H1 (cell line): Measurements from ENCODE around the gene MAGI2. TPM values are rescaled to one million over a fixed set of nuclear protein-coding genes. Genes with fewer than 3 reads are reported as not detected.

Source experiments
- ASH2L ChIP-seq: fragments of 200-600, 300-600 bp; sonication (generic); IDR thresholded peaks from one replicate; pipeline ENCODE4 v1.7.1; 2017; ENCODE audit warnings: low read length
- GTF2F1 ChIP-seq: IDR thresholded peaks from 2 replicates; pipeline ENCODE4 v1.6.1; 2012; ENCODE audit warnings: low read depth, low read length, improper control_type of control experiment, borderline replicate concordance
- RNF2 ChIP-seq: fragments of 200-900, 300-1000 bp; sonication (generic); IDR thresholded peaks from 2 replicates; pipeline ENCODE4 v1.7.1; 2016; ENCODE audit warnings: borderline replicate concordance, low read depth, mild to moderate bottlenecking, antibody characterized with exemption, low read length; ENCODE audit not compliant: poor library complexity, severe bottlenecking; ENCODE audit errors: missing control alignments
- polyA plus RNA-seq, 7 experiments: library from polyadenylated mRNA; depleted of rRNA in 3 of 7; stranded (reverse) in 5 of 7; unstranded in 2 of 7; fragments of >200 nt in 5 of 7; fragments of 200-250 nt in 2 of 7; gene quantifications; 1 replicate in 5 of 7; 2 replicates in 1 of 7; 4 replicates in 1 of 7; pipeline versions ENCODE4 v1.2.1 to v1.2.3, GENCODE V29; 2011 to 2013; ENCODE audit warnings: missing spikeins in 2 of 7, mixed read lengths in 2 of 7
- total RNA-seq: library from RNA; stranded (reverse); fragmentation: NEBNext Ultra II Directional; extraction: Animal tissue kit (Norgen Biotek cat#: 25700); gene quantifications from 2 replicates; pipeline ENCODE4 v1.2.1, GENCODE V29; 2021
- TF ChIP-seq, protein P1 (sequence below): fragments of 300-600 bp; sonication (generic); IDR thresholded peaks from 2 replicates; pipeline ENCODE4 v1.7.1; 2012; ENCODE audit warnings: low read length, moderate library complexity, mild to moderate bottlenecking, inconsistent platforms; ENCODE audit not compliant: insufficient replicate concordance

Gene MAGI2
- total and polyA plus RNA-seq, 2 of the 8 experiments (the other 6 are each of a cell fraction or from before 2014, with no cell fraction given) = 6.0 to 27.3 TPM

DNA sequence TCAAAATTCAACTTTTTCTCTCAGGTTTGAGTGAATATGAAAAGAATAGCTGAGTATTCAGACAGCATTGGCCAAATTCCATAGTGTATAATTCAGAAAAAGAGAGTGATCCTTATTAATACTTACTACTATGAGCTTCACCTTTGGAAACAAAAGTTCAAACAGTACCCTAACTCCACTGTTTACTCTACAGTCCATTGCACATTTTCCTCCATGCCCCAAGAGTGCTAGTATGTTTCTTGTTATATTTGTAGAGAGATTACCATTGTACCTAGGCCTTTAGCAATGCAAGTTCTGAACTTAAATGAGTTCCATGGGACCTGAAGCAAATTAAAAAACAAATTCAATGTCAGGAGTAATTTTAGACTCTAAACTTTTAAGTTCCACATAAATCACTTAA is 48.1 kb downstream of the MAGI2 start (continued):
- TF ChIP-seq, protein P1, sequence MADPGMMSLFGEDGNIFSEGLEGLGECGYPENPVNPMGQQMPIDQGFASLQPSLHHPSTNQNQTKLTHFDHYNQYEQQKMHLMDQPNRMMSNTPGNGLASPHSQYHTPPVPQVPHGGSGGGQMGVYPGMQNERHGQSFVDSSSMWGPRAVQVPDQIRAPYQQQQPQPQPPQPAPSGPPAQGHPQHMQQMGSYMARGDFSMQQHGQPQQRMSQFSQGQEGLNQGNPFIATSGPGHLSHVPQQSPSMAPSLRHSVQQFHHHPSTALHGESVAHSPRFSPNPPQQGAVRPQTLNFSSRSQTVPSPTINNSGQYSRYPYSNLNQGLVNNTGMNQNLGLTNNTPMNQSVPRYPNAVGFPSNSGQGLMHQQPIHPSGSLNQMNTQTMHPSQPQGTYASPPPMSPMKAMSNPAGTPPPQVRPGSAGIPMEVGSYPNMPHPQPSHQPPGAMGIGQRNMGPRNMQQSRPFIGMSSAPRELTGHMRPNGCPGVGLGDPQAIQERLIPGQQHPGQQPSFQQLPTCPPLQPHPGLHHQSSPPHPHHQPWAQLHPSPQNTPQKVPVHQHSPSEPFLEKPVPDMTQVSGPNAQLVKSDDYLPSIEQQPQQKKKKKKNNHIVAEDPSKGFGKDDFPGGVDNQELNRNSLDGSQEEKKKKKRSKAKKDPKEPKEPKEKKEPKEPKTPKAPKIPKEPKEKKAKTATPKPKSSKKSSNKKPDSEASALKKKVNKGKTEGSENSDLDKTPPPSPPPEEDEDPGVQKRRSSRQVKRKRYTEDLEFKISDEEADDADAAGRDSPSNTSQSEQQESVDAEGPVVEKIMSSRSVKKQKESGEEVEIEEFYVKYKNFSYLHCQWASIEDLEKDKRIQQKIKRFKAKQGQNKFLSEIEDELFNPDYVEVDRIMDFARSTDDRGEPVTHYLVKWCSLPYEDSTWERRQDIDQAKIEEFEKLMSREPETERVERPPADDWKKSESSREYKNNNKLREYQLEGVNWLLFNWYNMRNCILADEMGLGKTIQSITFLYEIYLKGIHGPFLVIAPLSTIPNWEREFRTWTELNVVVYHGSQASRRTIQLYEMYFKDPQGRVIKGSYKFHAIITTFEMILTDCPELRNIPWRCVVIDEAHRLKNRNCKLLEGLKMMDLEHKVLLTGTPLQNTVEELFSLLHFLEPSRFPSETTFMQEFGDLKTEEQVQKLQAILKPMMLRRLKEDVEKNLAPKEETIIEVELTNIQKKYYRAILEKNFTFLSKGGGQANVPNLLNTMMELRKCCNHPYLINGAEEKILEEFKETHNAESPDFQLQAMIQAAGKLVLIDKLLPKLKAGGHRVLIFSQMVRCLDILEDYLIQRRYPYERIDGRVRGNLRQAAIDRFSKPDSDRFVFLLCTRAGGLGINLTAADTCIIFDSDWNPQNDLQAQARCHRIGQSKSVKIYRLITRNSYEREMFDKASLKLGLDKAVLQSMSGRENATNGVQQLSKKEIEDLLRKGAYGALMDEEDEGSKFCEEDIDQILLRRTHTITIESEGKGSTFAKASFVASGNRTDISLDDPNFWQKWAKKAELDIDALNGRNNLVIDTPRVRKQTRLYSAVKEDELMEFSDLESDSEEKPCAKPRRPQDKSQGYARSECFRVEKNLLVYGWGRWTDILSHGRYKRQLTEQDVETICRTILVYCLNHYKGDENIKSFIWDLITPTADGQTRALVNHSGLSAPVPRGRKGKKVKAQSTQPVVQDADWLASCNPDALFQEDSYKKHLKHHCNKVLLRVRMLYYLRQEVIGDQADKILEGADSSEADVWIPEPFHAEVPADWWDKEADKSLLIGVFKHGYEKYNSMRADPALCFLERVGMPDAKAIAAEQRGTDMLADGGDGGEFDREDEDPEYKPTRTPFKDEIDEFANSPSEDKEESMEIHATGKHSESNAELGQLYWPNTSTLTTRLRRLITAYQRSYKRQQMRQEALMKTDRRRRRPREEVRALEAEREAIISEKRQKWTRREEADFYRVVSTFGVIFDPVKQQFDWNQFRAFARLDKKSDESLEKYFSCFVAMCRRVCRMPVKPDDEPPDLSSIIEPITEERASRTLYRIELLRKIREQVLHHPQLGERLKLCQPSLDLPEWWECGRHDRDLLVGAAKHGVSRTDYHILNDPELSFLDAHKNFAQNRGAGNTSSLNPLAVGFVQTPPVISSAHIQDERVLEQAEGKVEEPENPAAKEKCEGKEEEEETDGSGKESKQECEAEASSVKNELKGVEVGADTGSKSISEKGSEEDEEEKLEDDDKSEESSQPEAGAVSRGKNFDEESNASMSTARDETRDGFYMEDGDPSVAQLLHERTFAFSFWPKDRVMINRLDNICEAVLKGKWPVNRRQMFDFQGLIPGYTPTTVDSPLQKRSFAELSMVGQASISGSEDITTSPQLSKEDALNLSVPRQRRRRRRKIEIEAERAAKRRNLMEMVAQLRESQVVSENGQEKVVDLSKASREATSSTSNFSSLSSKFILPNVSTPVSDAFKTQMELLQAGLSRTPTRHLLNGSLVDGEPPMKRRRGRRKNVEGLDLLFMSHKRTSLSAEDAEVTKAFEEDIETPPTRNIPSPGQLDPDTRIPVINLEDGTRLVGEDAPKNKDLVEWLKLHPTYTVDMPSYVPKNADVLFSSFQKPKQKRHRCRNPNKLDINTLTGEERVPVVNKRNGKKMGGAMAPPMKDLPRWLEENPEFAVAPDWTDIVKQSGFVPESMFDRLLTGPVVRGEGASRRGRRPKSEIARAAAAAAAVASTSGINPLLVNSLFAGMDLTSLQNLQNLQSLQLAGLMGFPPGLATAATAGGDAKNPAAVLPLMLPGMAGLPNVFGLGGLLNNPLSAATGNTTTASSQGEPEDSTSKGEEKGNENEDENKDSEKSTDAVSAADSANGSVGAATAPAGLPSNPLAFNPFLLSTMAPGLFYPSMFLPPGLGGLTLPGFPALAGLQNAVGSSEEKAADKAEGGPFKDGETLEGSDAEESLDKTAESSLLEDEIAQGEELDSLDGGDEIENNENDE = no peak
- no peak for TF ChIP-seq RNF2
- TF ChIP-seq ASH2L = no peak
- TF ChIP-seq GTF2F1 = no peak
